Measurements from ENCODE around the gene GJD2. TPM values are rescaled to one million over a fixed set of nuclear protein-coding genes. Genes with fewer than 3 reads are reported as not detected.

GJD2 gene
- total RNA-seq, 4 donors from 2014 or later: not detected

DNA sequence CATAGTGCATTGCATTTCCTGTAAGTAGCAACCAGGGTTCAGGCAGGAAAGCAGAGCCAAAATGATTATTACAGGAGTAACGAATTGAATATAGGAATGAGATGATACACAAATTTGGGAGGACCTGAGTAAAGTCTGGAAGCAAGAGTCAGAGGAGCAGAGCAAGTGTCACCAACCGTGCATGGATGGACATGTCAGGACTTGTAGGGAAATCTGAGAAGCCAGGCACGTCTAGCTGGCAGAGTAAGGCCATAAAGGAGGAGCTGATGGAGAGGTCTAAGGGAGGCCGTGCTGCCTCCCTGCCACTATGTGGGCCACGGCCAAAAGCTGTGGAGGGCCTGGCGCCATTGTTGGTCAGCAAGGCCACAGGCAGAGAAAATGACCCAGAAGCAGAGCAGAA lies 22.4 kb downstream of the GJD2 start:
- Histone ChIP-seq H3K4me3 (replicated peaks in 1 of 3) (no peak overlapping the region), H3K4me1 (no peaks in the 10 kb centered on the region), H3K36me3 (no peaks in the 10 kb centered on the region), H3K9me3 (no peaks in the 10 kb centered on the region), H3K27me3 (no peaks in the 10 kb centered on the region), H3K27ac (no peak overlapping the region)
- intact Hi-C loops (cut with DNase I): no loop called here
- no peak for DNase-seq
- WGBS, 2 donors: 77 to 84% methylated on average over 6 of the region's 6 CpGs
- TF ChIP-seq, protein P1, sequence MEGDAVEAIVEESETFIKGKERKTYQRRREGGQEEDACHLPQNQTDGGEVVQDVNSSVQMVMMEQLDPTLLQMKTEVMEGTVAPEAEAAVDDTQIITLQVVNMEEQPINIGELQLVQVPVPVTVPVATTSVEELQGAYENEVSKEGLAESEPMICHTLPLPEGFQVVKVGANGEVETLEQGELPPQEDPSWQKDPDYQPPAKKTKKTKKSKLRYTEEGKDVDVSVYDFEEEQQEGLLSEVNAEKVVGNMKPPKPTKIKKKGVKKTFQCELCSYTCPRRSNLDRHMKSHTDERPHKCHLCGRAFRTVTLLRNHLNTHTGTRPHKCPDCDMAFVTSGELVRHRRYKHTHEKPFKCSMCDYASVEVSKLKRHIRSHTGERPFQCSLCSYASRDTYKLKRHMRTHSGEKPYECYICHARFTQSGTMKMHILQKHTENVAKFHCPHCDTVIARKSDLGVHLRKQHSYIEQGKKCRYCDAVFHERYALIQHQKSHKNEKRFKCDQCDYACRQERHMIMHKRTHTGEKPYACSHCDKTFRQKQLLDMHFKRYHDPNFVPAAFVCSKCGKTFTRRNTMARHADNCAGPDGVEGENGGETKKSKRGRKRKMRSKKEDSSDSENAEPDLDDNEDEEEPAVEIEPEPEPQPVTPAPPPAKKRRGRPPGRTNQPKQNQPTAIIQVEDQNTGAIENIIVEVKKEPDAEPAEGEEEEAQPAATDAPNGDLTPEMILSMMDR (IDR thresholded peaks at IDR 0.05): no peak
- TF ChIP-seq POLR2A (IDR thresholded peaks at IDR 0.05): no peak

DNA sequence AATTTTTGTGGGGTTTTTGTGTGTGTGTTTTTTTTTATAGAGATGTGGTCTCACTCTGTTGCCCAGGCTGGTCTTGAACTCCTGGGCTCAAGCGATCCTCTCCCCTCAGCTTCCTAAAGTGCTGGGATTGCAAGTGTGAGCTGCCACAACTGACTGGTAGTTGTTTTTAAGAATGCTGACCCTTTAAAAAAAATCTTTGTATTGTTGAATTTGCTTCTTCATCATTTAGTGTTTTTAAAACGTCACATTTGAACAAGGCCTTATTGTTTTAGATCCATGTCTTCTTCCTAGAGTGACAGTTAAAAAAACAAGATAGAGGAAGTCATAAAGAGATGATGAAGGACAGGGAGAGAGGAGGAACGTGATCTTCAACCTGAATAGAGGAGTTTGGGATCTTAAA lies 24.1 kb downstream of the GJD2 start:
- WGBS, 2 donors: 38 to 39% methylated on average over 3 of the region's 3 CpGs

DNA sequence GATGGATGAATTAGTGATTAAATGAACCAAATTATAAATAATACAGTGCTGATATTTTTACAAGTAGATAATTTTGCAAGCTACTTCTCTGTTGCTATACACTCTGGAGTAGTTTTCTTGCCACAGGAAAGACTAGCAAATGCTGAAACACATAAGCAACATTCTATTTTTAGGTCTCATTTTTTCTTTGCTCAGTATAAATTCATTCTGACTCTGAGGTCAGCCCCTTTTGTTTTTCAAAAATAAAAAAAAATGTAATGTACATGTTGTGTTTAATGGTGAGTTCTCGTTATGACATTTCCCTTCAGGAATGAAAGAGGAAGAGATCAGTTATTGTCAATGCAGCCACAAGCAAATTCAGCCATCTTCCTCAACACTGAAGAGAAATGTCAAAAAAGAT lies 24.9 kb downstream of the GJD2 start:
- Histone ChIP-seq H3K9me3 (no peaks in the 10 kb centered on the region), H3K27ac (no peak overlapping the region), H3K4me1 (no peaks in the 10 kb centered on the region), H3K36me3 (no peaks in the 10 kb centered on the region), H3K27me3 (no peaks in the 10 kb centered on the region), H3K4me3 (replicated peaks in 1 of 3) (no peak overlapping the region)
- TF ChIP-seq POLR2A (IDR thresholded peaks at IDR 0.05): no peak
- TF ChIP-seq, protein P1 (IDR thresholded peaks at IDR 0.05): no peak
- intact Hi-C loops (cut with DNase I): no loop called here
- no peak for DNase-seq
- WGBS, 2 donors: 59 to 76% methylated on average over 1 of the region's 1 CpG

More for the DNA sequence above, 24.1 kb downstream of the GJD2 start:
- no peak for TF ChIP-seq POLR2A (IDR thresholded peaks at IDR 0.05)
- TF ChIP-seq, protein P1 (IDR thresholded peaks at IDR 0.05): no peak
- no peak overlapping the region for H3K27ac ChIP-seq
- no peaks in the 10 kb centered on the region for H3K27me3 ChIP-seq
- no peaks in the 10 kb centered on the region for H3K4me1 ChIP-seq
- DNase-seq: no peak
- intact Hi-C loops (cut with DNase I): no loop called here
- H3K36me3 ChIP-seq: no peaks in the 10 kb centered on the region
- no peaks in the 10 kb centered on the region for H3K9me3 ChIP-seq
- no peak overlapping the region for H3K4me3 ChIP-seq (replicated peaks in 1 of 3)

DNA sequence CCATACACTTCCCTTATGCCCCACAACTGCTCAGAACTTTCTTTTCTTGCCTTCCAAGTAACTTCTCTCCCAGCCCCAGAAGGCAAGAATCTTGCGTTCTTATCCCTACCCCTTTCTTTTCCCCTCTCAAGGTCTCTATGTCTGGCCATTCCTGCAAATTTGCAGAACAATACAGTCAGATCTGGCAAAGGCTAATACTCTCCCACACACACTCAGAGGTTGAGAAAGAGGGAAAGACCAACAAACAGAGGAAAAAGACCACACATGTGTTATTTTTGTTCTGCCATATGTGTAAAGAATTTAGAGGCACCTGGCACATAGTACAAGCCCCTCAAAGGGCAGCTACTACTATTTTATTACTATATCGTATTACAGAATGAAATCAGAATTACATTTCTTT lies 25.7 kb downstream of the GJD2 start:
- no peaks in the 10 kb centered on the region for H3K36me3 ChIP-seq
- intact Hi-C loops (cut with DNase I): no loop called here
- H3K4me1 ChIP-seq: no peaks in the 10 kb centered on the region
- DNase-seq: no peak
- WGBS, 2 donors: 68 to 71% methylated on average over 2 of the region's 2 CpGs
- no peak for TF ChIP-seq POLR2A (IDR thresholded peaks at IDR 0.05)
- TF ChIP-seq, protein P1 (IDR thresholded peaks at IDR 0.05): no peak
- H3K4me3 ChIP-seq (replicated peaks in 1 of 3): no peak overlapping the region
- H3K27ac ChIP-seq: no peak overlapping the region
- no peaks in the 10 kb centered on the region for H3K27me3 ChIP-seq
- H3K9me3 ChIP-seq: no peaks in the 10 kb centered on the region

DNA sequence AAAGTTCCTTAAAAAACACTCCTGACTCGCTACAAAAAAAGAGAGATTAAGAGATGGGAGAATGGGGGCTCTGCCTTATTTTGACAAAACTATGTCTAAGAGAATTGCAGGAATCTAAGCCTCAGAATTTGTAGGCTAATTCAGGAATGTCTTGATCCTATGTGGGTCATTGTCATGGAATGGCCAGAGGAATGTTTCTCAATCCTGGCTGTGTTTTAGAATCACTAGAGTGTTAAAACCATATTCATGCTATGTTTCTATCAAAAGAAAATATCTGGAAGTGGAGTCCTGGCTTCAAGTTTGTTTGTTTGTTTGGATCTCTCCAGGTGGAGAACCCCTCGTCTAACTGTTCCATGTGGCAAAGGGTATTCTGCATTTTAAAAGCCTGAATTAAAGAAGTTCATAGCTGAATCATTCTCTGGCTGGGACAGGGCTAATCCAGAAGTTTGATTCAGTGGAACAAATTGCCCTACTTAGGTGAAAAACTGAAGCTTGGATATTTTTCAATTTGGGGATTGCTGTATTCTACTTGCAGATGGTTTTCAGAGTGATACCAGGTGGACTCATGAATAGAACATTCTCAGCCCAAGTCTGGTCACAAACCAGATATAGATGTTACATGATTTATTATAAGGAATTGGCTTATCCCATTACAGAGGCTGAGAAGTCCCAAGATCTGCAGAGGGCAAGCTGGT lies 28.2 kb downstream of the GJD2 start:
- H3K4me3 ChIP-seq (replicated peaks in 1 of 3): no peak overlapping the region
- no peak for TF ChIP-seq POLR2A (IDR thresholded peaks at IDR 0.05)
- TF ChIP-seq, protein P1 (IDR thresholded peaks at IDR 0.05): no peak
- no peak for DNase-seq
- 73 to 78% methylated on average over 2 of the region's 2 CpGs for WGBS, 2 donors
- H3K27ac ChIP-seq: no peak overlapping the region
- H3K4me1 ChIP-seq: peaks cover 6% of the 10 kb centered on the region in 2 donors
- intact Hi-C loops (cut with DNase I): no loop called here
- H3K36me3 ChIP-seq: no peaks in the 10 kb centered on the region
- peaks cover 3% of the 10 kb centered on the region for H3K27me3 ChIP-seq
- H3K9me3 ChIP-seq: no peaks in the 10 kb centered on the region
